ENCODE data around the gene MAPK4. TPM values are rescaled to one million over a fixed set of nuclear protein-coding genes. Genes with fewer than 3 reads are reported as not detected.

Gene MAPK4
- total RNA-seq, 4 donors from 2014 or later, result 0.26 to 2.8 (median 0.77) TPM

DNA sequence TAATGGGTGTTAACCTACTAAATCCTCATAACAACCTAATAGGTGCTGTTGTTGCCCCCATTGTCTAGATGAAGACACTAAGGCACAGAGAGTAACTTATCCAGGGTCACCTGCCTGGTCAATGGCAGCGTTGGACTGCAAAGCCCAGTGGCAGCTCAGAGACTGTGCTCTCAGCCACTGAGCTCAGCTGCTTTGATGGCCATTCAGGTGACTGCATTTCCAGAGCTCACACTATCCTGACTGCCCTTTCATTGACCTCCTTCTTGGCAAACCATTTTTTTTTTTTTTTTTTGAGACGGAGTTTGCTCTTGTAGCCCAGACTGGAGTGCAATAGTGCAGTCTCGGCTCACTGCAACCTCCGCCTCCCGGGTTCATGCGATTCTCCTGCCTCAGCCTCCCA is 115.2 kb downstream of the MAPK4 start:
- Histone ChIP-seq H3K36me3 (no peaks in the 10 kb centered on the region), H3K4me1 (no peaks in the 10 kb centered on the region), H3K27ac (no peak overlapping the region), H3K9me3 (no peaks in the 10 kb centered on the region), H3K27me3 (no peaks in the 10 kb centered on the region), H3K4me3 (no peak overlapping the region)
- TF ChIP-seq POLR2A (IDR thresholded peaks at IDR 0.05) (no peak), CTCF (IDR thresholded peaks at IDR 0.05) (no peak)
- intact Hi-C loops (cut with DNase I; ENCODE audit: low total_unique reads), result no loop called here
- DNase-seq, result no peak

DNA sequence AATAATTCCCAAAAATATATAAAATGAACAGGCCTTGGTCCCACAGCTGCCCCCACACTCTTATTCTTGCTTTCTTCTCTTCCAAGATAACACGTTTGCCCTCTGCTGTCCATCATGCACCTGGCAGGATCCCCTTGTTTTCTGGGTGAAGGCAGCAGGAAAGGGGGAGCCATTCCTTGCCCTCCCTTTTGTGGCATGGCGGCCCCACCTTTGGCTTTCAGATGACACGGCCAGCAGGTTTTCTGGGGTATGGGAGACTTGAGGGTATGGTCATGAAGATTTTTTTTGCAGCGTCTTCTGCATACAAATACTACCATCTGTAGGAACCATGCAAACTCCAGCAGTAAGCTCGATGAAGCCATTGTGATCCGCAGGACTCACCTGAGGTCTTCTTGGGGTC is 118.8 kb downstream of the MAPK4 start:
- no peak for TF ChIP-seq CTCF (IDR thresholded peaks at IDR 0.05)
- no peak for TF ChIP-seq POLR2A (IDR thresholded peaks at IDR 0.05)
- Histone ChIP-seq H3K4me3 (no peak overlapping the region), H3K27me3 (no peaks in the 10 kb centered on the region), H3K27ac (no peak overlapping the region), H3K9me3 (no peaks in the 10 kb centered on the region), H3K4me1 (no peaks in the 10 kb centered on the region), H3K36me3 (no peaks in the 10 kb centered on the region)
- intact Hi-C loops (cut with DNase I; ENCODE audit: low total_unique reads), result no loop called here
- DNase-seq, result no peak

GRCh38 chr18:50679056-50679455 is 119.2 kb downstream of the MAPK4 start:
- DNase-seq, result no peak
- TF ChIP-seq POLR2A (IDR thresholded peaks at IDR 0.05), result no peak
- TF ChIP-seq CTCF (IDR thresholded peaks at IDR 0.05), result no peak
- intact Hi-C loops (cut with DNase I; ENCODE audit: low total_unique reads), result no loop called here

GRCh38 chr18:50679656-50680055 is 119.8 kb downstream of the MAPK4 start:
- DNase-seq, result no peak
- Histone ChIP-seq H3K4me3 (no peak overlapping the region), H3K36me3 (no peaks in the 10 kb centered on the region), H3K4me1 (no peaks in the 10 kb centered on the region), H3K9me3 (no peaks in the 10 kb centered on the region), H3K27ac (no peak overlapping the region), H3K27me3 (no peaks in the 10 kb centered on the region)
- no peak for TF ChIP-seq POLR2A (IDR thresholded peaks at IDR 0.05)
- no peak for TF ChIP-seq CTCF (IDR thresholded peaks at IDR 0.05)
- intact Hi-C loops (cut with DNase I; ENCODE audit: low total_unique reads), result no loop called here

More at GRCh38 chr18:50679056-50679455, 119.2 kb downstream of the MAPK4 start:
- Histone ChIP-seq H3K27ac (no peak overlapping the region), H3K27me3 (no peaks in the 10 kb centered on the region), H3K9me3 (no peaks in the 10 kb centered on the region), H3K4me1 (no peaks in the 10 kb centered on the region), H3K36me3 (no peaks in the 10 kb centered on the region), H3K4me3 (no peak overlapping the region)

GRCh38 chr18:50680966-50681365 is 121.1 kb downstream of the MAPK4 start:
- Histone ChIP-seq H3K4me3 (no peak overlapping the region), H3K27ac (no peak overlapping the region), H3K27me3 (no peaks in the 10 kb centered on the region), H3K9me3 (no peaks in the 10 kb centered on the region), H3K4me1 (no peaks in the 10 kb centered on the region), H3K36me3 (no peaks in the 10 kb centered on the region)
- TF ChIP-seq POLR2A (IDR thresholded peaks at IDR 0.05) (no peak), CTCF (IDR thresholded peaks at IDR 0.05) (no peak)
- no peak for DNase-seq
- intact Hi-C loops (cut with DNase I; ENCODE audit: low total_unique reads), result no loop called here

Measured in uterus (tissue), 4 donors.